HepG2 (cell line): ENCODE data around the gene LDLRAD2. TPM values are rescaled to one million over a fixed set of nuclear protein-coding genes. Genes with fewer than 3 reads are reported as not detected.

ENCODE experiments used
- ATAC-seq: fragments of 200-7000 bp; cut with Tn5 transposase; 3 replicates; pipeline ENCODE4 v1.9.1; 2020; ENCODE audit warnings: mild to moderate bottlenecking, moderate library complexity
- BruUV-seq: library from RNA; stranded (reverse); fragments of 400-500 nt; replicated peaks from 2 replicates; lab custom pipeline; 2021; lab: Mats Ljungman, UMichigan
- CTCF ChIA-PET: fragments of 300-600 bp; formaldehyde crosslinking; extraction: SDS; loops from one replicate; lab custom pipeline; 2021; ENCODE audit warnings: low total read pairs, inconsistent platforms, low intra/inter-chr PET ratio; lab: Yijun Ruan, JAX
- POLR2A ChIA-PET: fragments of 350-600 bp; sonication (Branson Sonifier 250); formaldehyde crosslinking; loops from one replicate; lab custom pipeline; 2020; ENCODE audit warnings: antibody characterized with exemption, inconsistent platforms; lab: Yijun Ruan, JAX
- DNase-seq: peaks from one replicate; pipeline ENCODE4 v3.0.0-alpha.2; 2015; ENCODE audit warnings: low spot score
- FAIRE-seq: peaks from 3 replicates; lab custom pipeline; 2011; peaks lifted over from hg19 to GRCh38; lab: Jason Lieb, UNC
- H2AFZ ChIP-seq: one replicate; pipeline ENCODE4 v1.6.1; 2011; ENCODE audit warnings: low read length, inconsistent platforms
- H3K27ac ChIP-seq: fragments of 300-600 bp; 3 replicates; pipeline ENCODE4 v1.8.0; 2011; ENCODE audit warnings: mixed run types, mild to moderate bottlenecking, mixed read lengths, low read length, inconsistent platforms; ENCODE audit not compliant: insufficient read depth; ENCODE audit errors: extremely low read length
- H3K27me3 ChIP-seq, 2 experiments: fragments of 200-600 bp in 1 of 2; 2 replicates in 1 of 2; 3 replicates in 1 of 2; pipeline versions ENCODE4 v1.6.0 to v1.8.0; 2011; ENCODE audit warnings: low read length in 2 of 2, mild to moderate bottlenecking in 2 of 2, moderate library complexity in 2 of 2, inconsistent platforms in 1 of 2; ENCODE audit not compliant: insufficient read depth in 2 of 2, control insufficient read depth in 1 of 2
- H3K36me3 ChIP-seq, 2 experiments: fragments of 200-600 bp in 1 of 2; replicated peaks in 1 of 2; 2 replicates in 1 of 2; 3 replicates in 1 of 2; pipeline versions ENCODE4 v1.5.1 to v1.8.0; 2011; ENCODE audit warnings: low read length in 2 of 2, inconsistent platforms in 1 of 2; ENCODE audit not compliant: insufficient read depth in 2 of 2, control insufficient read depth in 1 of 2
- H3K4me1 ChIP-seq: 2 replicates; pipeline ENCODE4 v1.5.1; 2012; ENCODE audit warnings: low read length, inconsistent platforms; ENCODE audit not compliant: insufficient read depth
- H3K4me2 ChIP-seq: 2 replicates; pipeline ENCODE4 v1.6.0; 2011; ENCODE audit warnings: low read depth, low read length, inconsistent platforms
- H3K4me3 ChIP-seq, 3 experiments: fragments of 200-600 bp in 1 of 3; sonication (generic), shearing (Covaris generic) in 1 of 3; replicated peaks in 1 of 3; 2 replicates each; pipeline ENCODE4 v1.5.1; 2011 to 2016; ENCODE audit warnings: low read length in 3 of 3, inconsistent platforms in 2 of 3, low read depth in 2 of 3, mild to moderate bottlenecking in 2 of 3, control low read depth in 1 of 3, mixed read lengths in 1 of 3; ENCODE audit not compliant: insufficient read depth in 1 of 3
- H3K79me2 ChIP-seq: one replicate; pipeline ENCODE4 v1.6.1; 2011; ENCODE audit warnings: low read length, inconsistent platforms; ENCODE audit not compliant: insufficient read depth
- H3K9ac ChIP-seq: 2 replicates; pipeline ENCODE4 v1.6.0; 2011; ENCODE audit warnings: mild to moderate bottlenecking, low read depth, low read length, inconsistent platforms; ENCODE audit not compliant: insufficient read depth
- H3K9me3 ChIP-seq: 2 replicates; pipeline ENCODE4 v1.5.1; 2012; ENCODE audit warnings: mild to moderate bottlenecking, low read length
- H4K20me1 ChIP-seq: 2 replicates; pipeline ENCODE4 v1.6.0; 2011; ENCODE audit warnings: inconsistent platforms, mild to moderate bottlenecking, low read length, moderate library complexity; ENCODE audit not compliant: insufficient read depth
- GPN1 ChIP-seq: sonication (generic); formaldehyde crosslinking; IDR thresholded peaks from 2 replicates; pipeline ENCODE4 v1.5.1; 2020; ENCODE audit warnings: missing genetic modification reagents, borderline replicate concordance
- YY1 ChIP-seq: IDR thresholded peaks from 2 replicates; pipeline ENCODE4 v1.6.1; 2011; ENCODE audit warnings: low read length, low read depth, moderate library complexity, mild to moderate bottlenecking; ENCODE audit not compliant: insufficient read depth, insufficient replicate concordance
- WGBS: methylation state at CpG from one replicate; pipeline ENCODE4 v1.1.6; 2017; ENCODE audit warnings: low lambda C conversion rate; 5-methylcytosine and 5-hydroxymethylcytosine counted together
- in situ Hi-C: cut with HindIII; loops from 2 replicates; pipeline ENCODE4 v1.10.0; 2017; ENCODE audit warnings: low pct_unique_long_range_greater_than_20kb; ENCODE audit not compliant: extremely low pct_ligation_motif_present
- intact Hi-C: fragments of 100-400 bp; cut with micrococcal nuclease; formaldehyde crosslinking; loops from one replicate; pipeline ENCODE4 v1.10.0; 2022; ENCODE audit not compliant: unreplicated experiment
- polyA plus RNA-seq, 8 experiments: library from polyadenylated mRNA; depleted of rRNA in 3 of 8; stranded (reverse) in 7 of 8; unstranded in 1 of 8; fragments of >200 nt; fragmentation: Illumina TruSeq in 4 of 8; extraction: Trizol in 4 of 8; gene quantifications; 2 replicates each; pipeline versions ENCODE4 v1.2.1 to v1.2.3, GENCODE V29; 2011 to 2016; ENCODE audit warnings: low read depth in 4 of 8, missing spikeins in 1 of 8, mixed read lengths in 1 of 8; ENCODE audit not compliant: insufficient read depth in 1 of 8
- total RNA-seq, 5 experiments: library from RNA; depleted of rRNA; stranded (reverse); fragments of >200 nt; fragmentation: Illumina TruSeq; extraction: Trizol; gene quantifications; 2 replicates each; pipeline ENCODE4 v1.2.3, GENCODE V29; 2016; ENCODE audit warnings: low read depth in 1 of 5
- TF ChIP-seq, protein P1 (sequence below): sonication (generic); formaldehyde crosslinking; IDR thresholded peaks from 2 replicates; pipeline ENCODE4 v1.5.0; 2020; ENCODE audit warnings: mild to moderate bottlenecking, missing genetic modification reagents

The LDLRAD2 gene
- total and polyA plus RNA-seq, 2 of the 13 experiments (the other 11 are each of a cell fraction or from before 2014, with no cell fraction given), result not detected

DNA sequence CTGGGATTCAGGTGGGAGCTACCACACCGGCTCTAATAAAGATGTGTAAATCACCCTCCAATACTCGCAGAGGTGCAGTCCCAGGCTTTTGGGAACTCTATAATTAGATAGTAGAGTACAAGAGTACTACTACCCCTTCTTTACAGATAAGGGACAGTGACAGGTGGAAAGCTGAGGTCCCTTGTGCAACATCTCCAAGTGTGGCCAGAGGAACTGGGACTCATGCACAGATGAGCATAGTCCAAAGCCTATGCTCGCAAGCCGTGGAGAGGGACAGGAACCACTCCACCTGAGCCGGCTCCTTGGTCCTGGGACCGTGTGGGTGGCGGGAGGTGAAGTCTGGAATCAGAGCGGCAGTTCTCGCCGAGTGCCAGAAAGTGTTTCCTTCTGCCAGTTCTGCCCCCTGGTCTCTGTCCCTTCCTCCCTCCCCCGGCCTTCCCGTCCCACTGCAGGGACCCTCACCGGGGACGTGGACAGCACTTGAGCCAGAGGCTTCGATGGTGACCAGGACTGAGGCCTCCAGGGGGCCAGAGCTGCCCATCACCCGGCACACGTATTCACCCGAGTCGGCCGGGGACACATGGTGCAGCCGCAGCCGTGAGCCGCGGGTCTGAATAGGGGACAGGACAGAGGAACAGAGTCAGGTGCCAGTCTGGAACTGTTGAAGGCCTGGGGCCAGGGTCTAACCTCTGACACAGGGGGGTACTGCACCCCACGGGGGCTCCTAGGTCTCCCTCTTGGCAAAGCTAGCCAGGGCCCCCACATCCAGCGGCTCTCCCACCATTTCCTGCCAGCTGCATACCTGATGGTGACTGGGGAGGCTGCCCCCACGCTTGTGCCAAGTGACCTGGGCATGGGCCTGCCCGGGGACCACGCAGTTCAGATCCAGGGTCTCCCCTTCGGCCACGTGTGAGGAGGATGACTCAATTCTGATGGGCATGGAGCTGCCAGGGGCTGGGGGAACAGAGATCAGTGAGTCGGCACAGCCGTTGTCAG lies 33.9 kb downstream of the LDLRAD2 start:
- Histone ChIP-seq H3K9ac (no peak overlapping the region), H3K4me2 (no peak overlapping the region), H3K36me3 (peaks cover 17 to 47% of the 10 kb centered on the region in 2 experiments), H3K4me1 (no peaks in the 10 kb centered on the region), H3K4me3 (no peak overlapping the region), H3K27me3 (no peaks in the 10 kb centered on the region), H4K20me1 (no peaks in the 10 kb centered on the region), H3K9me3 (no peaks in the 10 kb centered on the region), H3K27ac (no peak overlapping the region), H2AFZ (no peak overlapping the region), H3K79me2 (no peaks in the 10 kb centered on the region)
- ChIA-PET POLR2A (no interaction called here), CTCF (no interaction called here)
- 96% methylated on average over 9 of the region's 33 CpGs for WGBS
- ATAC-seq (no peak), FAIRE-seq (no peak), DNase-seq (no peak)
- intact Hi-C loops (no loop called here), in situ Hi-C loops (no loop called here)
- BruUV-seq, result no TSS peak
- TF ChIP-seq YY1 (no peak), GPN1 (CRISPR knock-in tag) (no peak)
- TF ChIP-seq, protein P1, sequence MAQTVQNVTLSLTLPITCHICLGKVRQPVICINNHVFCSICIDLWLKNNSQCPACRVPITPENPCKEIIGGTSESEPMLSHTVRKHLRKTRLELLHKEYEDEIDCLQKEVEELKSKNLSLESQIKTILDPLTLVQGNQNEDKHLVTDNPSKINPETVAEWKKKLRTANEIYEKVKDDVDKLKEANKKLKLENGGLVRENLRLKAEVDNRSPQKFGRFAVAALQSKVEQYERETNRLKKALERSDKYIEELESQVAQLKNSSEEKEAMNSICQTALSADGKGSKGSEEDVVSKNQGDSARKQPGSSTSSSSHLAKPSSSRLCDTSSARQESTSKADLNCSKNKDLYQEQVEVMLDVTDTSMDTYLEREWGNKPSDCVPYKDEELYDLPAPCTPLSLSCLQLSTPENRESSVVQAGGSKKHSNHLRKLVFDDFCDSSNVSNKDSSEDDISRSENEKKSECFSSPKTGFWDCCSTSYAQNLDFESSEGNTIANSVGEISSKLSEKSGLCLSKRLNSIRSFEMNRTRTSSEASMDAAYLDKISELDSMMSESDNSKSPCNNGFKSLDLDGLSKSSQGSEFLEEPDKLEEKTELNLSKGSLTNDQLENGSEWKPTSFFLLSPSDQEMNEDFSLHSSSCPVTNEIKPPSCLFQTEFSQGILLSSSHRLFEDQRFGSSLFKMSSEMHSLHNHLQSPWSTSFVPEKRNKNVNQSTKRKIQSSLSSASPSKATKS, result no peak
